PFSK-1 (cell line): ENCODE measurements around the gene MYO1D.

Experiments used
- FOXP2 ChIP-seq: optimal IDR thresholded peaks from 2 replicates; pipeline ENCODE3; 2011; ENCODE audit warnings: borderline replicate concordance, control low read depth, inconsistent platforms; ENCODE audit not compliant: insufficient read depth; ENCODE audit errors: extremely low read length, extremely low read depth
- POLR2AphosphoS5 ChIP-seq: IDR thresholded peaks from 2 replicates; pipeline ENCODE4 v1.6.1; 2012; ENCODE audit warnings: low read depth, mild to moderate bottlenecking, control low read depth, low read length, moderate library complexity
- SIN3A ChIP-seq: IDR thresholded peaks from 2 replicates; pipeline ENCODE4 v1.6.1; 2012; ENCODE audit warnings: mild to moderate bottlenecking, low read length, moderate library complexity, borderline replicate concordance; ENCODE audit not compliant: insufficient read depth
- TAF1 ChIP-seq: IDR thresholded peaks from 2 replicates; pipeline ENCODE4 v1.6.1; 2012; ENCODE audit warnings: low read length, control low read depth, borderline replicate concordance; ENCODE audit not compliant: insufficient read depth
- TF ChIP-seq, protein P1 (sequence below), 2 experiments: IDR thresholded peaks; 2 replicates each; pipeline versions ENCODE4 v1.6.1 to v1.8.0; 2011 to 2012; ENCODE audit warnings: low read depth in 2 of 2, low read length in 2 of 2, control low read depth in 1 of 2, inconsistent platforms in 1 of 2, mild to moderate bottlenecking in 1 of 2, moderate library complexity in 1 of 2; ENCODE audit not compliant: insufficient read depth in 1 of 2

The MYO1D gene

DNA sequence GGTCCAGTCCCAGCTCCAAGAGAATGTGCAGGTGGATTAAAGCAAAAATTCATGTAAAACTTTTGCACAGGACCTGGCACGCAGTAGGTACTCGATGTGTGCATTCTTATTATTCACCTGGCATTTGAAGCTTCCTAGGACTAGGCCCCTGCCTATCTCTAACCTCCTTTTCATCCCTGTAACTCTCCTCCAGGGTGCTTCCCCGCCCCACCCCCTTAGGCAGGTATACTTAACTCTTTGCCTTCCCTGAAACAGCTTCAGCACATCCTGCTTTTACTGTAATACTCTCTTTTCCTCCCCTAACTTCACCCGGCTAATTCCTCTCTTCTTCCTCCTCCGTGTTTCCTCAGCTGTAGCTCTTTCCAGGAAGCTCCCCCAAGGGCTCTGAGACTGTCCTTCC lies 335.3 kb downstream of the MYO1D start:
- TF ChIP-seq, protein P1, sequence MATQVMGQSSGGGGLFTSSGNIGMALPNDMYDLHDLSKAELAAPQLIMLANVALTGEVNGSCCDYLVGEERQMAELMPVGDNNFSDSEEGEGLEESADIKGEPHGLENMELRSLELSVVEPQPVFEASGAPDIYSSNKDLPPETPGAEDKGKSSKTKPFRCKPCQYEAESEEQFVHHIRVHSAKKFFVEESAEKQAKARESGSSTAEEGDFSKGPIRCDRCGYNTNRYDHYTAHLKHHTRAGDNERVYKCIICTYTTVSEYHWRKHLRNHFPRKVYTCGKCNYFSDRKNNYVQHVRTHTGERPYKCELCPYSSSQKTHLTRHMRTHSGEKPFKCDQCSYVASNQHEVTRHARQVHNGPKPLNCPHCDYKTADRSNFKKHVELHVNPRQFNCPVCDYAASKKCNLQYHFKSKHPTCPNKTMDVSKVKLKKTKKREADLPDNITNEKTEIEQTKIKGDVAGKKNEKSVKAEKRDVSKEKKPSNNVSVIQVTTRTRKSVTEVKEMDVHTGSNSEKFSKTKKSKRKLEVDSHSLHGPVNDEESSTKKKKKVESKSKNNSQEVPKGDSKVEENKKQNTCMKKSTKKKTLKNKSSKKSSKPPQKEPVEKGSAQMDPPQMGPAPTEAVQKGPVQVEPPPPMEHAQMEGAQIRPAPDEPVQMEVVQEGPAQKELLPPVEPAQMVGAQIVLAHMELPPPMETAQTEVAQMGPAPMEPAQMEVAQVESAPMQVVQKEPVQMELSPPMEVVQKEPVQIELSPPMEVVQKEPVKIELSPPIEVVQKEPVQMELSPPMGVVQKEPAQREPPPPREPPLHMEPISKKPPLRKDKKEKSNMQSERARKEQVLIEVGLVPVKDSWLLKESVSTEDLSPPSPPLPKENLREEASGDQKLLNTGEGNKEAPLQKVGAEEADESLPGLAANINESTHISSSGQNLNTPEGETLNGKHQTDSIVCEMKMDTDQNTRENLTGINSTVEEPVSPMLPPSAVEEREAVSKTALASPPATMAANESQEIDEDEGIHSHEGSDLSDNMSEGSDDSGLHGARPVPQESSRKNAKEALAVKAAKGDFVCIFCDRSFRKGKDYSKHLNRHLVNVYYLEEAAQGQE (IDR thresholded peaks at IDR 0.05; ENCODE audit: insufficient read depth in 1 of 2, low read depth in 2 of 2, low read length in 2 of 2) = no peak
- no peak for TF ChIP-seq POLR2AphosphoS5

DNA sequence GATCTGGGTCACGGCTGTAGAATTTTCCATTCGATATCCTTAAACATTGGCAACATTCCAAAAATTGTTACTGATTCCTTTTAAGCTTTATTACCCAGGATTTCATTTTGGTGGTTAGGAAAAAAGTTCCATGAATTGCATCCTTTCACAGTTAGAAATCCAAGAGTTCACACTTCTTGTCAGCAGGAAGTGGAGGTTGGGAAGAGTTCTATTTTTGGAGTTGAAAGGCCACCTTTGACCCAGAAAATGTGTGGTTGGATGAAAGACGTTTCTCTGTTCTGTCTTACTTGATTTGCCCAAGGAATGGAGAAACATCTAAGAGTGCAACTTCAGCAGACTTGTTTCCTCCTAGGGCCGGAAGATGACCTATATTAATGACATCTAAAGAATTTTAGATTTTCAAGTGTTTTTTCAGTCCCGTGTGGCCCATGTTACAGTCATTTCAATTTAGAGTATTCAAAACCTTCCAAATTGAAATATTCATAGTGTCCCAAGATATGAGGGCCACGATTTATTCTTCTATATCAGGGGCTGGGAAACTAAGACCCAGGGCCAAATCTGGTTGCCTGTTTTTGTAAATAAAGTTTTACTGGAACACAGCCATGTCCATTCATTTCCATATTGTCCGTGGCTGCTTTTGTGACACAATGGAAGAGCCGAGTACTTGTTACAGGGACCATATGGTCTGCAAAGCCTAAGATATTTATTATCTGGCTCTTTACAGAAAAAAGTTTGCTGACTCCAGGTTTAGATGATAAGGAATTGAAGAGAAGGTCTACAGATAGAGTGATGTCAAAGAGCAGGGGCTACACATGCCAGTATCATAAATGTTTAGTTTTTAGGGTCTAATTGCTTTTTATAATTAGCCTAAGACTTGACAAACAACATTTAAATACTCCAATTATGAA lies 339.9 kb downstream of the MYO1D start:
- TF ChIP-seq SIN3A (no peak), POLR2AphosphoS5 (no peak), TAF1 (no peak), FOXP2 (no peak)
- TF ChIP-seq, protein P1 (IDR thresholded peaks at IDR 0.05; ENCODE audit: insufficient read depth in 1 of 2, low read depth in 2 of 2, low read length in 2 of 2) = no peak

DNA sequence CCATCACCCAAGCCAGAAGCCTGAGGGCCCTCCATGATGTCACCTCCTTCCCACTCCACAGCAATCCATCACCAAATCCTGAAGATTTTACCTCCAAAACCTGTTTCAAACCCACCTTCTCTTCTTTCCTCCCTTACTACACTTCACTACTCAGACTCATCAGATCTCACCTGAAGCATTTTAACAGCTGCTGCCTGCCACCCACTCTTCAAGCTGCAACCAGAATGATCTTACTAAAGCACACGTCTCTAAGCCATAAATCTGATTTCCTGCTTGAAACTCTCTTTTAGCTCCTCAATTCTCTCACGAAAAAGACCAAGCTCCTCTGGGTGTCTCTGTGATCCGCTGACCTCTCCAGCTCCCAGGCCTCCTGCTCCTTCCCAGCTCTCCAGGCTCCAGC lies 343.6 kb downstream of the MYO1D start:
- TF ChIP-seq FOXP2 (no peak), POLR2AphosphoS5 (no peak), SIN3A (no peak), TAF1 (no peak)
- TF ChIP-seq, protein P1 (IDR thresholded peaks at IDR 0.05; ENCODE audit: insufficient read depth in 1 of 2, low read depth in 2 of 2, low read length in 2 of 2) = no peak

DNA sequence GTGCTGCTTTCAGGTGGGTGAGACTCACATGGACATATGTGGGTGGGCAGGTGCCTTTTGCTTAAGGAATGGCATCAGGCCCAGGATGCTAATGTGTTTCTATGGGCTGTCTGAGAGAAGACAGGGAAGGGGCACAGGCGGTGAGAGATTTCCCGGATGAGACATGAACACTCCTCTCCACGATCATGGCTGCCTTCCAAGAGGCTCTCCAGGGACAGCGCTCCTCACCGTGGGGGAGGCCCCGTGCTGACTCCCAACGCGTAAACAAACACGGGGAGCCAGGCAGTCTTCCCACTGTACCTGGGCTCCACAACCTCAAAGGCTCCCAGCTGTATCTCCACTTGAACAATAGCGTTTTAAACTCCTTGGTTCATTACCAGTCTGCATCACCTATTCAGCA lies 347.3 kb downstream of the MYO1D start:
- no peak for TF ChIP-seq TAF1
- TF ChIP-seq POLR2AphosphoS5 = no peak
- TF ChIP-seq, protein P1 (IDR thresholded peaks at IDR 0.05; ENCODE audit: insufficient read depth in 1 of 2, low read depth in 2 of 2, low read length in 2 of 2) = no peak
- peak; percentile 45 for TF ChIP-seq FOXP2
- no peak for TF ChIP-seq SIN3A

DNA sequence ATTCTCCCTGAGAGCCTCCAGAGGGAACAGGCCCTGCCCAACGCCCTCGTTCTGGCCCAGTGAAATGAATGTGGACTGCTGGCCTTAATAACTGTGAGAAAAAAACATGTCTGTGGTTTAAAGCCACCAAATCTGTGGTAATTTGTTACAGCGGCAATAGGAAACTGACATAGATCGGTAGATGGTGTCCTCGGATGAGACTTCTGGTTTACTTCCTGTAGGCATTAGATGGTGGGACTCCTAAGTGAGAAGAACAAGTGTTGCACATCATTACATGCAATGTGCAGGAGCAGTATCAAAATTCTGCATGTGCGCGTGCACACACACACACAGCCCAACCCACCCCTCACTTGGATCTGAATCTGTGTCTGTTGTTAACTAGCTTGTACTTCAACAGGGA lies 348.1 kb downstream of the MYO1D start:
- TF ChIP-seq, protein P1 (IDR thresholded peaks at IDR 0.05; ENCODE audit: insufficient read depth in 1 of 2, low read depth in 2 of 2, low read length in 2 of 2) = no peak
- TF ChIP-seq FOXP2 (no peak), TAF1 (no peak), POLR2AphosphoS5 (no peak), SIN3A (no peak)
